Hepatocyte (in vitro differentiated cells): ENCODE data around the gene GJA9. TPM values are rescaled to one million over a fixed set of nuclear protein-coding genes. Genes with fewer than 3 reads are reported as not detected.

Source experiments
- DNase-seq: peaks from one replicate; pipeline ENCODE4 v3.0.0-alpha.2; 2016; ENCODE audit warnings: low spot score
- H2AFZ ChIP-seq: fragments of 200-600 bp; sonication (generic); 2 replicates; pipeline ENCODE4 v1.6.0; 2016; ENCODE audit warnings: antibody characterized with exemption, mild to moderate bottlenecking
- H3K27ac ChIP-seq: fragments of 200-600 bp; sonication (generic); 2 replicates; pipeline ENCODE4 v1.5.1; 2016; ENCODE audit warnings: mild to moderate bottlenecking
- H3K27me3 ChIP-seq: fragments of 200-600 bp; sonication (generic); 2 replicates; pipeline ENCODE4 v1.6.1; 2016
- H3K36me3 ChIP-seq: fragments of 200-600 bp; sonication (generic); replicated peaks from 2 replicates; pipeline ENCODE4 v1.5.1; 2016; ENCODE audit warnings: low read depth; ENCODE audit not compliant: insufficient read depth
- H3K4me1 ChIP-seq: fragments of 200-600 bp; sonication (generic); 2 replicates; pipeline ENCODE4 v1.5.1; 2016; ENCODE audit warnings: mild to moderate bottlenecking, moderate library complexity; ENCODE audit not compliant: insufficient read depth
- H3K4me2 ChIP-seq: fragments of 200-600 bp; sonication (generic); 2 replicates; pipeline ENCODE4 v1.6.0; 2016
- H3K4me3 ChIP-seq: fragments of 200-600 bp; sonication (generic); 2 replicates; pipeline ENCODE4 v1.5.1; 2016; ENCODE audit warnings: mild to moderate bottlenecking
- H3K79me2 ChIP-seq: fragments of 200-600 bp; sonication (generic); 2 replicates; pipeline ENCODE4 v1.6.0; 2017; ENCODE audit warnings: mild to moderate bottlenecking
- H3K9me2 ChIP-seq: fragments of 200-600 bp; sonication (generic); replicated peaks from 2 replicates; pipeline ENCODE4 v1.6.0; 2017; ENCODE audit warnings: mild to moderate bottlenecking; ENCODE audit not compliant: insufficient read depth
- H3K9me3 ChIP-seq: fragments of 200-600 bp; sonication (generic); 2 replicates; pipeline ENCODE4 v1.5.1; 2016; ENCODE audit warnings: low read depth, mild to moderate bottlenecking
- H4K20me1 ChIP-seq: fragments of 200-600 bp; sonication (generic); 2 replicates; pipeline ENCODE4 v1.6.0; 2016; ENCODE audit warnings: mild to moderate bottlenecking; ENCODE audit not compliant: insufficient read depth, poor library complexity, severe bottlenecking
- CTCF ChIP-seq: fragments of 200-600 bp; sonication (generic); IDR thresholded peaks from 2 replicates; pipeline ENCODE4 v1.5.1; 2016; ENCODE audit warnings: antibody characterized with exemption, mild to moderate bottlenecking; ENCODE audit not compliant: poor library complexity
- EZH2 ChIP-seq: fragments of 200-600 bp; sonication (generic); IDR thresholded peaks from 2 replicates; pipeline ENCODE4 v1.6.1; 2016; ENCODE audit warnings: antibody characterized with exemption, mild to moderate bottlenecking, borderline replicate concordance
- EZH2phosphoT487 ChIP-seq: fragments of 200-600 bp; sonication (generic); IDR thresholded peaks from one replicate; pipeline ENCODE4 v1.6.1; 2018; ENCODE audit warnings: antibody characterized with exemption, mild to moderate bottlenecking, low read depth, moderate library complexity; ENCODE audit not compliant: unreplicated experiment, severe bottlenecking
- WGBS: methylation state at CpG from one replicate; pipeline ENCODE4 v1.1.6; 2016; ENCODE audit warnings: low lambda C conversion rate; ENCODE audit errors: missing lambda C conversion rate; 5-methylcytosine and 5-hydroxymethylcytosine counted together
- polyA plus RNA-seq: library from polyadenylated mRNA; unstranded; fragments of >200 nt; fragmentation: Nextera tagmentation; extraction: Ambion mirVana; gene quantifications from 2 replicates; pipeline ENCODE4 v1.2.1, GENCODE V29; 2016
- total RNA-seq: library from RNA; depleted of rRNA; stranded (reverse); fragments of >200 nt; gene quantifications from 2 replicates; pipeline ENCODE4 v1.2.3, GENCODE V29; 2014

The GJA9 gene
- total RNA-seq = not detected in 2 replicates
- polyA plus RNA-seq = 0.34 TPM in 1 of 2 replicates, not detected in the other

GRCh38 chr1:38881487-38881886 is at the start of gene GJA9:
Gene GJA9, minus strand, starts transcription at chr1:38881587. Its CDS starts 5,489 bp downstream, at chr1:38876098.
- no peaks in the 10 kb centered on the region for H3K4me1 ChIP-seq
- no peaks in the 10 kb centered on the region for H3K36me3 ChIP-seq
- no peak within 1 kb of the TSS for H2AFZ ChIP-seq
- H3K9me3 ChIP-seq = no peaks in the 10 kb centered on the region
- no peak within 1 kb of the TSS for H3K4me3 ChIP-seq
- no peaks in the 10 kb centered on the region for H3K79me2 ChIP-seq
- no peak for DNase-seq
- H3K4me2 ChIP-seq = no peak within 1 kb of the TSS
- H3K27me3 ChIP-seq = no peaks in the 10 kb centered on the region
- no peak within 1 kb of the TSS for H3K27ac ChIP-seq
- H4K20me1 ChIP-seq = no peaks in the 10 kb centered on the region
- no peaks in the 10 kb centered on the region for H3K9me2 ChIP-seq
- TF ChIP-seq EZH2 (no peak), EZH2phosphoT487 (no peak), CTCF (no peak)

DNA sequence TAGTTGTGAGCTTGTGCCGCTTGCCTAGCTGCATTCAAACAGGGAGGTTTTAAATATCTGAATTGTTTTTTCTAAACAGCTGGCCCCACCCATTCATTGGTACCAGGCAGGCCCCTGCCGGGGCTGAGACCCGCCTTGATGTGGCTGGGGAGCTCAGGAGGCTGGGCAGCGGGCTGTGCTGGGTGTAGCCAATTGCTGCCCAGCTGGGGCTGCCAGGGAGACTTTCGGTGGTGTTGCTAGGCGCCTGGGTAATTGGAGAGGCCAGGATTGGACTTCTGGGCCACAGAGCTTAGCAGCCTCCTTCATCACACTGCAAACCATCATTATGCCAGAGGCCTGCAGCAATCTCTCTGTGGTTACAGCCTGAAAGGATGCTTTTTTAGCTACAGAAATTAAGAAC is 48.1 kb upstream of the GJA9 start:
- DNase-seq = no peak
- H3K36me3 ChIP-seq = no peaks in the 10 kb centered on the region
- H3K9me3 ChIP-seq = no peaks in the 10 kb centered on the region
- H3K27me3 ChIP-seq = no peaks in the 10 kb centered on the region
- no peak overlapping the region for H2AFZ ChIP-seq
- no peak overlapping the region for H3K4me3 ChIP-seq
- TF ChIP-seq EZH2phosphoT487 = no peak
- no peak for TF ChIP-seq CTCF
- TF ChIP-seq EZH2 = no peak
- H3K27ac ChIP-seq = no peak overlapping the region
- H4K20me1 ChIP-seq = no peaks in the 10 kb centered on the region
- H3K4me1 ChIP-seq = no peaks in the 10 kb centered on the region
- WGBS = 83% methylated on average over 6 of the region's 6 CpGs
- H3K79me2 ChIP-seq = no peaks in the 10 kb centered on the region
- no peak overlapping the region for H3K4me2 ChIP-seq
- H3K9me2 ChIP-seq = no peaks in the 10 kb centered on the region

GRCh38 chr1:38929054-38929453 is 47.7 kb upstream of the GJA9 start:
- H2AFZ ChIP-seq = no peak overlapping the region
- H3K79me2 ChIP-seq = no peaks in the 10 kb centered on the region
- TF ChIP-seq CTCF (no peak), EZH2 (no peak), EZH2phosphoT487 (no peak)
- DNase-seq = no peak
- no peaks in the 10 kb centered on the region for H3K9me3 ChIP-seq
- H3K4me3 ChIP-seq = no peak overlapping the region
- no peaks in the 10 kb centered on the region for H3K4me1 ChIP-seq
- no peaks in the 10 kb centered on the region for H4K20me1 ChIP-seq
- H3K36me3 ChIP-seq = no peaks in the 10 kb centered on the region
- H3K9me2 ChIP-seq = no peaks in the 10 kb centered on the region
- no peak overlapping the region for H3K4me2 ChIP-seq
- H3K27me3 ChIP-seq = no peaks in the 10 kb centered on the region
- no peak overlapping the region for H3K27ac ChIP-seq
- 95% methylated on average over 8 of the region's 8 CpGs for WGBS

- Histone ChIP-seq H2AFZ (no peak overlapping the region), H4K20me1 (no peaks in the 10 kb centered on the region), H3K4me2 (no peak overlapping the region), H3K4me1 (no peaks in the 10 kb centered on the region), H3K36me3 (no peaks in the 10 kb centered on the region), H3K4me3 (no peak overlapping the region), H3K9me2 (no peaks in the 10 kb centered on the region), H3K79me2 (no peaks in the 10 kb centered on the region), H3K27ac (no peak overlapping the region), H3K27me3 (no peaks in the 10 kb centered on the region), H3K9me3 (no peaks in the 10 kb centered on the region)
- TF ChIP-seq CTCF = no peak
- no peak for TF ChIP-seq EZH2
- no peak for TF ChIP-seq EZH2phosphoT487
- WGBS = 81% methylated on average over 3 of the region's 3 CpGs
- no peak for DNase-seq
These were observed 44.7 kb upstream of the GJA9 start for GRCh38 chr1:38926091-38926490.
